Measurements from ENCODE around the gene HNF1A. TPM values are rescaled to one million over a fixed set of nuclear protein-coding genes. Genes with fewer than 3 reads are reported as not detected.

Gene HNF1A
- total and polyA plus RNA-seq, 2 donors (not counting 3 experiments of a cell fraction or from before 2014, with no cell fraction given) = not detected

- Histone ChIP-seq H2AFZ (ENCODE audit: low read depth, low read length) (no peak overlapping the region), H3K79me2 (ENCODE audit: control insufficient read depth, insufficient read depth, low read length) (no peaks in the 10 kb centered on the region), H3K9me1 (replicated peaks; ENCODE audit: control insufficient read depth, extremely low read depth, insufficient read depth, low read length) (no peaks in the 10 kb centered on the region), H3K4me1 (ENCODE audit: control insufficient read depth, extremely low read depth, insufficient read depth, low read length) (no peaks in the 10 kb centered on the region), H3K4me3 (replicated peaks in 1 of 3; ENCODE audit: insufficient read depth in 1 of 3, low read depth in 1 of 3, low read length in 3 of 3) (no peak overlapping the region), H3K9me3 (replicated peaks; ENCODE audit: control insufficient read depth, insufficient read depth, low read length) (no peaks in the 10 kb centered on the region), H3K4me2 (ENCODE audit: insufficient read depth, low read length) (no peak overlapping the region), H3K27ac (ENCODE audit: insufficient read depth, low read depth, low read length) (no peak overlapping the region), H3K27me3 (ENCODE audit: control insufficient read depth in 2 of 2, insufficient read depth in 2 of 2, low read length in 2 of 2) (no peaks in the 10 kb centered on the region), H4K20me1 (replicated peaks; ENCODE audit: control insufficient read depth, extremely low read depth, insufficient read depth, low read length) (no peaks in the 10 kb centered on the region), H3K9ac (replicated peaks; ENCODE audit: extremely low read depth, insufficient read depth, low read length) (no peak overlapping the region), H3K36me3 (ENCODE audit: control insufficient read depth in 2 of 2, extremely low read depth in 1 of 2, insufficient read depth in 2 of 2, low read length in 2 of 2) (no peaks in the 10 kb centered on the region)
- no peak for TF ChIP-seq FOS (IDR thresholded peaks at IDR 0.05; ENCODE audit: borderline replicate concordance, insufficient read depth, low read length)
- no peak for TF ChIP-seq EZH2 (IDR thresholded peaks at IDR 0.05; ENCODE audit: borderline replicate concordance, low read depth, low read length, severe bottlenecking)
- no peak for TF ChIP-seq POLR2AphosphoS5 (IDR thresholded peaks at IDR 0.05; ENCODE audit: insufficient read depth, low read depth, low read length)
- no peak for TF ChIP-seq JUN (IDR thresholded peaks at IDR 0.05; ENCODE audit: borderline replicate concordance, insufficient read depth, insufficient read length, low read depth)
- TF ChIP-seq CTCF (IDR thresholded peaks at IDR 0.05; ENCODE audit: extremely low read depth in 1 of 2, insufficient read depth in 1 of 2, low read depth in 1 of 2, low read length in 2 of 2) = no peak
- TF ChIP-seq MYC (IDR thresholded peaks at IDR 0.05; ENCODE audit: low read depth, low read length) = no peak
- no peak for TF ChIP-seq GATA2 (IDR thresholded peaks at IDR 0.05; ENCODE audit: insufficient read depth, insufficient read length, low read depth, low read length)
- TF ChIP-seq MAX (IDR thresholded peaks at IDR 0.05; ENCODE audit: insufficient read depth, insufficient read length) = no peak
- no peak for TF ChIP-seq POLR2A (IDR thresholded peaks at IDR 0.05; ENCODE audit: low read depth, low read length)
- ChIA-PET CTCF (interaction anchor here (1.1 to 2.6 kb wide), 3 partner anchors 9 to 332 kb away, joined by 3 to 14 read pairs (median 4); no protein-coding TSS in a partner anchor), POLR2A (no interaction called here)
- DNase-seq (ENCODE audit: low read depth, low spot score) (no peak), FAIRE-seq (no peak)
- dilution Hi-C loops (cut with MboI; ENCODE audit: extremely low pct_ligation_motif_present, low sequenced_read_pairs) = no loop called here
- intact Hi-C loops (cut with micrococcal nuclease) = loop anchor here (2.0 kb wide), 1 partner anchor 18 kb away; no protein-coding TSS in a partner anchor
- BruUV-seq (replicated peaks) = no TSS peak
These were observed 2.5 kb downstream of the HNF1A start for GRCh38 chr12:120980800-120981368.

Data from endothelial cell of umbilical vein (primary cell).